Stimulated activated CD4-positive, alpha-beta T cell treated with anti-CD3 and anti-CD28 coated beads, Interleukin-2, amount 100 ng/mL, for 24 hours (primary cell): ENCODE data around the gene NACC2.
A peak's percentile ranks its signal among the peaks of the same experiment; 100 is the strongest.
"Not testable (repeated sequence)": the region's sequence is repeated elsewhere in the genome, so short reads cannot be mapped to it uniquely, and the experiment has no call there.

ENCODE experiments used
- DNase-seq, 2 donors: peaks; one replicate each; pipeline ENCODE4 v3.0.0-alpha.2; 2020

NACC2 gene

GRCh38 chr9:135973277-135974219 is 121.5 kb downstream of the NACC2 start:
- no peak for DNase-seq

- DNase-seq, result peak; percentile 39 to 49
Observed at GRCh38 chr9:135971892-135972291, 123.2 kb downstream of the NACC2 start.

GRCh38 chr9:135971111-135971766 is 123.8 kb downstream of the NACC2 start:
- DNase-seq, result no peak

- no peak for DNase-seq
Observed at GRCh38 chr9:135970128-135970815, 124.8 kb downstream of the NACC2 start.

GRCh38 chr9:135969064-135969683 is 125.9 kb downstream of the NACC2 start:
- no peak for DNase-seq

GRCh38 chr9:135968601-135969000 is 126.5 kb downstream of the NACC2 start:
- DNase-seq, result no peak

GRCh38 chr9:135968083-135968476 is 127.0 kb downstream of the NACC2 start:
- no peak for DNase-seq

- not testable (repeated sequence) for DNase-seq
Observed at GRCh38 chr9:135966916-135967260, 128.2 kb downstream of the NACC2 start.

GRCh38 chr9:135965124-135965756 is 129.8 kb downstream of the NACC2 start:
- DNase-seq, result no peak

GRCh38 chr9:135963938-135964337 is 131.2 kb downstream of the NACC2 start:
- no peak for DNase-seq

- no peak for DNase-seq
Observed at GRCh38 chr9:135963338-135963737, 131.8 kb downstream of the NACC2 start.

GRCh38 chr9:135962696-135963307 is 132.3 kb downstream of the NACC2 start:
- DNase-seq, result no peak

- no peak for DNase-seq
Observed at GRCh38 chr9:135961811-135962695, 133.0 kb downstream of the NACC2 start.

- DNase-seq, result peak; percentile 95
Observed at GRCh38 chr9:135961277-135961715, 133.8 kb downstream of the NACC2 start, which contains the start of gene UBAC1. Gene UBAC1 (minus strand): TSS chr9:135961373. CDS start chr9:135961162, 211 bp downstream.

- peak in 1 of 2 donors; percentile 11 for DNase-seq
Observed at GRCh38 chr9:135960411-135961276, 134.4 kb downstream of the NACC2 start.

GRCh38 chr9:135959814-135960213 is 135.3 kb downstream of the NACC2 start:
- DNase-seq, result no peak

- DNase-seq, result no peak
Observed at GRCh38 chr9:135958485-135958884, 136.6 kb downstream of the NACC2 start.

- DNase-seq, result no peak
Observed at GRCh38 chr9:135957431-135957830, 137.7 kb downstream of the NACC2 start.

- no peak for DNase-seq
Observed at GRCh38 chr9:135956802-135957174, 138.3 kb downstream of the NACC2 start.
